ENCODE data around the gene SLC26A8.
"Not testable (repeated sequence)": the region's sequence is repeated elsewhere in the genome, so short reads cannot be mapped to it uniquely, and the experiment has no call there.

SLC26A8 gene

DNA sequence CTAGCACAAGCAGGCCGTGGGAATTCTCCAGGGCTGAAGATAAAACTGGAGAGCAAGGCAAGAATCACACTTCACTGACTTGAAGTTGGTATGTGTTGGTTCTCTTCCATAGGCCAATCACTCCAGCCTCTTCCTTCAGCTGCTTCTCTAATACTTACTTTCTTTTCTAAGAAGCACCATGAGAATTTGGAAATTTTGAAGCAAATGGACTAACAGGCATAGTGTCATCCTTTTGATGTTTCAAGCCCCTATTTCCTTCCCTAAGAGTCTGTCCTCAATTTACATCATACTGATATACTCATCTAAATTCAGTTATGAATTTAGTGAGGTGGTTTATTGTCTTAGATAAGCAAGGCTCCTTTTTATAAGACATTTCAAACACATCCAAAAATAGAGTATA is 24.0 kb downstream of the SLC26A8 start:
- no peak for DNase-seq

DNA sequence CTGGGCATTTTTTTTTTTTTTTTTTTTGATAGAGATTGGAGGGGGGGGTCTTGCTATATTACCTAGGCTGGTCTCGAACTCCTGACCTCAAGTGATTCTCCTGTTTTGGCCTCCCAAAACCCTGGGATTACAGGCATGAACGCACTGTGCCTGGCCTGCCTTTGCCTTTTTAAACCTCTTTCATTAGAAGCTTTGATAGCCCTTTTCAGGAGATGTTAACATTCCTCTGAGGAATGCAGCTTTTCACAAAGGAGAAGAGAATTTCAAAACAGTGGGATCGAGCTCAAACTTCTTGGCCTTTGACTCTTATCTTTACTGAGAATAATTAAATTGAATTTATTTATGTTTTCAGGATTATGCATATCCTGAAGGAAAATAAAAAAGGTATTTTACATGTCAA is 31.3 kb downstream of the SLC26A8 start:
- no peak for DNase-seq

DNA sequence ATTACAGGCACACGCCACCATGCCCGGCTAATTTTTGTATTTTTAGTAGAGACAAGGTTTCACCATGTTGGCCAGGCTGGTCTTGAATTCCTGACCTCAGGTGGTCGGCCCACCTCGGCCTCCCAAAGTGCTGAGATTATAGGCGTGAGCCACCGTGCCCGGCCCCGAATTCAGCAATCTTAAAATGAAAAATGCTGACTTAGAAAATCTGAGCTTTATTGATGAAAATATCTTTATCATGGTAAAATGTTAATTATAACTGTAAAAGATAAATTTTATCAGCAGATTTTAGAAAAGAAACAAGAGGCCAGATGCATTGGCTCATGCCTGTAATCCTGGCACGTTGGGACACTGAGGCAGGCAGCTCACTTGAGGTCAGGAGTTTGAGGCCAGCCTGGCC is 36.4 kb downstream of the SLC26A8 start:
- not testable (repeated sequence) for DNase-seq

DNA sequence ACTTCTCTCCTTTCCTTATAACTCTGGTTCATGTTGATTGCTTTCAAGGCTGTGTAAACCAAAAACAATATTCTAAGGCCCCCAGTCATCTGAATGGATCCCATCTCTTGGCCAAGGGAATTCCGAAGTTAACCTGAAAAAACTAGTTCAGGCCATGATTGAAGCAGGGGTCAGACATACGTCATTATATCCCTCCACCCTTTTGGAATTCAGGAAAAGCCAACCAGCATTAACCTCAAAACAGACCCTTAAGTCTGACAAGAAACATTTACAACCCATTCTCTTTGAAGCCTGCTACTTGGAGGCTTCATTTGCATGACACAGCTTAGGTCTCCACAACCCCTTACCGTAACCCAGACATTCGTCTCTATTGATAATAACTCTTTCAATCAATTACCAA is 39.7 kb downstream of the SLC26A8 start:
- no peak for DNase-seq

DNA sequence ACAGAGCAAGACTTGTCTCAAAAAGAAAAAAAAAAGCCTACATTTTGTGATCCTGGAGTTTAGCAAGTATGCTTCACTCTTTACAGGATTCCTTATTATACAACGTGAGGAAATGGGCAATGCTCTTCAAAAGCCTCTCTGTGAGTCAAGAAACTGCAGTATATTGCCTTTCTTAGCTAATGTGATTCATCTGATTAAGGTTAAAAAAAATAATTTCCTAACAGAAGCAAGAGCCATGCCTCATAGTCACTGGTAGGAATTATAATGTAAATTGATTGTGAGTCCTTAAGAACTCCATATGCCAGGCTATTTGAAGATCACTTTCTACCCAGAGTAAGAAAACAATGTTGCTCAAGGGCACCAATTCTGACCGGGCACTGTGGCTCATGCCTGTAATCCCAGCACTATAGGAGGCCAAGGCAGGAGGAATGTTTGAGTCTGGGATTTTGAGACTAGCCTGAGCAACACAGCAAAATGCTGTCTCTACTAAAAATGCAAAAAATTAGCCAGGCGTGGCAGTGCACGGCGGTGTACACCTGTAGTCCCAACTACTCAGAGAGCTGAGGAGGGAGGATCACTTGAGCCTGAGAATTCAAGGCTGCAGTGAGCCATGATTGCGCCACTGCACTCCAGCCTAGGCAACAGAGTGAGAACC is 43.3 kb downstream of the SLC26A8 start:
- DNase-seq: no peak

DNA sequence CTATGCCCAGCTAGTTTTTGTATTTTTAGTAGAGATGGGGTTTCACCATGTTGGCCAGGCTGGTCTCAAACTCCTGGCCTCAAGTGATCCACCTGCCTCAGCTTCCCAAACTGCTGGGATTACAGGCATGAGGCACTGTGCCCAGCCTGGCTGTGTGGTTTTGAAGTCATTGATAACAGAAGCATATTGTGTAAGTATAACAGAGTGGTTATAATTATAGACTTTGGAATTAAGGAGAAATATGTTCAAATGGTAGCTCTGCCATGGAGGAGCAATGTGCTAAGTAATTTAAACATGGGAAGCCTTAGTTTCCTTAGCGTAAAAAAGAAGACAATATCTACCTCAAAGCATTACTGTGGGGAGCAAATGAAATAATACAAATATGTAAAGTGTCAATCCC is 44.3 kb downstream of the SLC26A8 start:
- not testable (repeated sequence) for DNase-seq

DNA sequence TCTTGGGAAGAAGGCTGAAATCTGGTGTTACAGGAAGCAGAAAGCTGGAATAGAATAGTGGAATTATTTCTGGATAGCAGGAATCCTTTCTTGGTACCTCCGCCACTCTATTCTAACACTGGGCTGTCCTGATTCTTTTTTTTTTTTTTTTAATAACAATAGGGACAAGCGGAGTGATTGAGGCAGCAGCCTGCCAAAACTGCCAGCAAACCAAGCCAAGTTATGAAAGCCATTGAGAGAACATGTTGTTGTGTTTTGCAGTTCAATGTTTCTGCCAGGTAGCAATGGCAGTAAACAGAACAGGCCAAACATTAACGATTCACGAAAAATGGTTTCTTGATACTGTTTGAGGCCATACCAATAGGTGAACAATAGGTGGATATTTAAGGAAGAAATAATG is 47.1 kb downstream of the SLC26A8 start:
- DNase-seq: no peak

DNA sequence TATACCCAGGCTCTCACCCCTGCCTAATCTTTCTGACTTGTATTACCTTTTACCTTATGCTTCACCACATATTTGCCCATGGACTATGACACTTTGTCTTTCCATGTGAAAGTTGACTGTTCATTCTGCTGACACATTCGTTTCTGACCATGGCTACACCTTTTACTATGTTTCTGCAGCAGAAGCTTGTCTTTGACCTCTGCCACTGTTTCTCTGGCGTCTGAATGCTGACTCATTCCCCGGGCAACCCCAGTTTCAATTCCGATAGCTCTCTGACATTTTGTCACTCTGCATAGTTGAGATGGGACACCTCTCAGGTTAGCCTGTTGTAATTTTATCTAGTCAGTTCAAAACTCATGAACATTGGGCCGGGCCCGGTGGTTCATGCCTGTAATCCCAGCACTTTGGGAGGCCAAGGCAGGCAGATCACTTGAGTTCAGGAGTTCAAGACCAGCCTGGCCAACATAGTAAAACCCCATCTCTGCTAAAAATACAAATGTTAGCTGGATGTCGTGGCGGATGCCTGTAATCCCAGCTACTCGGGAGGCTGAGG is 50.7 kb downstream of the SLC26A8 start:
- no peak for DNase-seq

DNA sequence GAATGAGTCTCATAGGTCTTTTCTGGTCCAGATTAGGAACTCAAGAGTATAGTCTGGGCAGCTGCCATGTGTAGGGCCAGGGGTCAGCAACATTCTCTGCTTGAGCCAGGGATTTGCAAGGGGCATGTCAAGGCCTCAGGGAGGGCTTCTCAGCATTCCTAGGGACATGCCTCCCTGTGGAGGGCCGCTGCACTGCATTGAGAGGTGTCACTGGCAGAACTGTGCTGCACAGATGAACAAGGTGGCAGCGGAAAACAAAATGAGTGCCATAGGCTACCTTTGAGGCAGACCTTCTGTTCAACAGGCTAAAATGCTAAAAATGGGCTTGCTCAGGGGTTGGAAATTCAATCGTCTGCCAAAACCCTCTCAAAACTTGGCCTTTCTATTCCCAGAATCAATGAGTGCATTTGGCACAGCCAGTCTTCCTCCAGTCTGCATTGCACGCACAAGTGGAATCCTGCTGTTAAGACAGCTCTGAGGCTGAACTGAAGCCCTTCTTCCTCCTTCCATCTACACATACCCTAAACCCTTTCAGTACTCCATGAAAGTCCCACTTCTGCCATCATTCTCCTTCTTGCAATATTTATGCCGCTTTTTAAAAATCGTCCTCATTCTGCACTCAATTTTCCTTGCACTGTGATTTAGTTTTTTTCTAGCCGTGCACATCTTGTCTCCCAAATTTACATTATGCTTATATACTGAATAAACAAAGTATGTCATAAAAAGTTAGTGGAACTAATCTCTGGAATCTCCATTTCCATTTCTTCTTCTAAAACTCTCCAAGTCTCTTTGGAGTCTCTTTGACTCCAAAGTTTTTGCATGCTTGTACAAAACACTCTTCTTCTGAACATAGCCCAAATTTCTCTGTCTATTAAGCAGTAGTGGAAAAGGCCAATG is 51.7 kb downstream of the SLC26A8 start:
- DNase-seq: no peak

DNA sequence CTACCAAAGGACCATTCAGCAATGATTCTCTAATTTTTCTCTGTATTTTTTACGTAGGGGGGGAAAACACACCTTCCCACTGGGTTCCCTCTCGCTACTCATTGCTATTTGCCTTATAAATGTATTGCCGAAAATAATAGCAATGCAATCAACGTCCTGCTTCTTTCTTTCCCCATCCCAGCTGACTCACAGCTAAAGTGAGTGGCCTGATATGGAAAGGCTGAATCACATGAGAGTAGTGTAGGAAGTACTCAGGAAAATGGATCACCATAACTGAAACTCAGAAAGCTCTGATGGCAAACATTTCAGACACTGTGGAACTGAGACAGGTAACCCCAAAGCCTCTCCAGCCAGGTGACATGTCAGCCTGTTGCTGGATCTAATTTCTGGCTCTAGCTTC is 54.3 kb downstream of the SLC26A8 start:
- DNase-seq: no peak

DNA sequence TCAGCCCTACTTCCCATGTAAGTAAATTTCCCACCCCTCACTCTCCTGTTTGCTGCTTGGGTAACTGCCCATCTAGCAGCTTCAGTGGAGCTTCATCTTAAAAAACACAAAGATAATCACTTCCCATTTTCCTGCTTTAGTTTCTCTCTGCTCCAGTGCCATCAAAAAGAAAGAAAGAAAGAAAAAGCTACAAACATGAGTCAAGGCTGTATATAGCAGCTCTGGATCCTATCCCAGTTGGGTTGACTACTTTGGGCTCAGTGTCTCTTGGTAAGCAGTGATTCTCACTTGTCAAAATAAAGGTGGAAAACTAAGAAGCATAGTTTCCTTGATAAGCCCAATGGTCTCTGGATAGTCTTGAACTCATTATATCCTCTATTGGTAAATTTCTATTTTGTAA is 54.8 kb downstream of the SLC26A8 start:
- DNase-seq: no peak

DNA sequence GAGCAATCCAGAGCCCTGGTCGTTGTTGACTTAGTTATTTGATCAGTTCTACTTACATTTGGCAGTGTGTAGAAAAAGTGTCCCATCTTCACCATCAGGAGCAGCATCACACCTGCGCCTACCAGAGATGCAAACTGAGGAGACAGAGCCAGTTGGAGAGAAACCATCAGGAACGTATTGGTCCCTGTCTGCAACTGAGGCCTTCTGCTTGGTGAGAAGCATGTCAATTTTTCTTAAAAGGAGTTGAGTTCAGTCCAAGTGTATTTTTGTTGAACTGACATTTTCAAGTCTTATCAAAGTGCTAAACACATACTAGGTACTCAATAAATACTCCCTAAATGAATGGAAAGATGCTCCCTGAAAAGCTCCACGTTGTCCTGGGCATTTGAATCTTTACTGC is 55.6 kb downstream of the SLC26A8 start:
- no peak for DNase-seq

DNA sequence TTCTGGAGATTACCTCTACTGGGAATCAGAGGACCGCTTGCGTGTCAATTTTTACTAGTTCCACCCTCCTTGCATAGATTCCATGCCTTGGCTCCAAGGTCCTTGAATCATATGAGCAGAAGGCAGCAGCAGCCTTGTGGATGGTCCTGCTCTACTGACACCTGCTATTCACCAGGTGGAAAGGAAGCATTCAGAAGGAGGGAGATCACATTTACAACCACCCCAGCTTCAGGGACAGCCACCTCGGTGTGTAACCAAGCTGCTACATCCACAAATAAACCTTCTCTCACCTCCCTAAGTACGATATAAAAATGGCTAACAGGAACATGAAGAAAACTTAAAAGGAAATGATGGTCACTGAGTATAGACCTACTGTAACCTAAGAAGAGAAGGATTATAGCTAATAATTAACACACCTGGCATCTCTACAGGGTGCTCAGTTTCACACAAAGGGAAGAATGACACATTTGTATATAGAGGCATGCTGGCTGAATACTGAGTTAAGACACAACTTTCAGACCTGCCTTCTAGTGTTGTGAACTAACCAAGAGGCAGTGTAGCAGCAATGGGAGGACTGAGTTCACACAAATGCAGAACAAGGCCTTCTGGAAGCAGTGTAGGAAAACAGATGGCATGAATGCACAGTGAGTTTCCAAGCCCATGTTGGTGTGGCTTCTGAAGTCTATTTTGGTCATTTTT is 57.2 kb downstream of the SLC26A8 start:
- DNase-seq: no peak

DNA sequence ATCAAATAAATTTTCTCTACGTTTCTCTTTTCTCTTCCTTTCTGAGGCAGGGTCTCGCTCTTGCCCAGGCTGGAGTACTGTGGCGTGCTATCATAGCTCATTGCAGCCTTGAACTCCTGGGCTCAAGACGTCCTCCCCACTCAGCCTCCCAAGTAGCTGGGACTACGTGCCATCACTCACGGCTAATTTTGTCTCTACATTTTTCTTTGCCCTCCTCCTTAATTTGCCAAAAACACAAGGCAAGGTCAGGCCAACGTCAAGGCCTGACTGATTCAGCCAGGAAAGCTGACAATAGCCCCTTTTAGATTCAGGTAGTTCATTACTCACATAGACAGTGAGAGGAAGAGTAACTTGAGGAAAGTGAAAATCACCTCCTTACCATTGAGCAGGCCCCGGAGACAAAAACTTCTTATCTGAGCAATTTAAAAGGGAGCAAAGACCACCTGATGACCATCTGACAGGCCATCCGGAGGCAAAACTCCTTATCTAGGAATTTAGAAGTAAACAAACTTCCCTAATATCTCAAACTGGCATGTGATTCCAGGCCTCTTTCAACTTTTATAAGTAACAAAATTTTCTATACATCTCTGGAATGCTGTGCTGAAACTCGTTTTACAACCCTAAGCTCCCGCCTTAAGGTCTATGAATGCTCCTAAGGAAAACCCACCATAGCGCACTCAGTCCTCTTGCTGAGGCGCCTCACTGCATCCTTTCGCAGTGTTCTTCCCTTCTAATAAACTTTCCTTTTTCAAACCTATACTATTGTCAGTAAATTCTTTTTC is 61.5 kb downstream of the SLC26A8 start:
- DNase-seq: no peak

DNA sequence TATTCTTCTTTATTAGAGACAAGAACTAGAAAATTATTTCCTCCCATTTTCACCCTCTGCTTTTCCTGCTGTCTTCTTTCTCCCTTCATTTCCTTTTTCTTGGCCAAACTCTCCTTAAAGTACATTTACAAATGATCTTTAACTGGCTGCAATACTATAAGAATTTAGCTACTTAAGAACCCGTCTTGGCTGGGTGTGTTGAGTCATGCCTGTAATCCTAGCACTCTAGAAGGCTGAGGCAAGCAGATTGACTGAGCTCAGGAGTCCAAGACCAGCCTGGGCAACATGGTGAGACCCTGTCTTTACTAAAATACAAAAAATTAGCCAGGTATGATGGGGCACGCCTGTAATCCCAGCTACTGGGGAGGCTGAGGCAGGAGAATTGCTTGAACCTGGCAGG is 64.3 kb downstream of the SLC26A8 start:
- DNase-seq: no peak

DNA sequence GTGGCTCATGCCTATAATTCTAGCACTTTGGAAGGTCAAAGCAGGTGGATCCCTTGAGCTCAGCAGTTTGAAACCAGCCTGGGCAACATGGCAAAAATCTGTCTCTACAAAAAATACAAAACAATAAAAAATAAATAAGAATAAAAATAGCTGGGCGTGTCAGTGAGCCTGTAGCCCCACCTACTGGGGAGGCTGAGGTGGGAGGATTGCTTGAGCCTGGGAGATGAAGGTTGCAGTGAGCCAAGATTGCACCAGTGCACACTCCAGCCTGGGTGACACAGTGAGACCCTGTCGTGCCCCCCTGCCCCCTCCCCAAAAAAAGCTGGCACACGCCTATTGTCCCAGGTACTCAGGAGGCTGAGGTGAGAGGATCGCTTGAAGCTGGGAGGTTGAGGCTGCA is 68.5 kb downstream of the SLC26A8 start:
- DNase-seq: peak in 1 of 2 donors; percentile 5

DNA sequence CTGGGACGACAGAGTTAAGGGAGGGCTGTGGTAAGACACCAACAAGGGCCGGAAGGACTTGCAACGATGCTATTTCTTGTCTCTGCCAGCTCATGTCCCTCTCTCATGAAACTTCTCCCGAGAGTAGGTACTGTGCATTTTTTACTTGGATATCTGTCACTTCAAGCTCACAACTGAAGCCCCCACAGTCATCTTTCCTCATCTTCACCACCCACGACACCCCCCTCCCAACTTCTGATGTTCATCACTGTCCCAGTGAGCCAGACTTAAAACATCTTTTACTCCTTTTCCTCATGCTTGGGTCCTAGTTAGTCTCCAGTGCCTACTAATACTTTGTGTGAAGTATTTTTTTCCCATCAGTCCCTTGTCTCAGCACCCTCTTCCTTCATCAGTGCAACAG is 68.9 kb downstream of the SLC26A8 start:
- no peak for DNase-seq

DNA sequence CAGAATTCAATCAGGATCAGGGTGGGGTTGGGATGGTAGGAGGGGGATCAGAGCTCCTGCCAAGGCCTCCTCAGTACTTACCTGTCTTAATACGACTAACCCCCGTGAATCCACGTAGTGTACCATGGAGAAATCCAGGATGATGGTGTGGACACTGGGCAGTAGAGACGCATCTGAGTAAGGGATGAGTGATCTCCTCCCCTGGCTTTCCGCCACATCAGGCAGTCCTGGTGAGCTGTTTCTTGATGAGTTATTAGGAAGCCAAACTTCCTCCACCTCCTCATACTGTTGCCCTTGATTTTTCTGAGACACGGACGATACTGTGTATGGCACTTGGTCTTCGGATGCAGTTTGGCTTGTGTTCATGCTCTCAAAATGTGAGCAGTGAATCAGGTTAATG is 69.4 kb downstream of the SLC26A8 start:
- DNase-seq: no peak

DNA sequence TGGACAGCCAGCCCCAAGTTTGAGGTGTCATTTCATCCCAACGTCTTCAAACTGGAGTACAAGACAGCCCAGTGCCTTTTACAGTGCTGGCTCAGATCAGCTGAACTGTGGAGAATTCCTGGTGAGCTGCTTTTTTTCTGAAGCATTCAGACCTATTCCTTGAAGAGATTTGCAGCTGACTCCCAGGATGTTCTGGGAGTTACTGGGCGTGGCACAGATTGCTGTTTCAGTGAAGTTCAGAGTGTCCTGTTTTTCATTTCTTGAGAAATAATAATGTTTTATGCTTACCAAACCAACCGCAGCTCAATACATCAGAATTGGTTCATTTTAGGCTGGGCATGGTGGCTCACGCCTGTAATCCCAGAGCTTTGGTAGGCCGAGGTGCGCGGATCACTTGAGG is 70.1 kb downstream of the SLC26A8 start:
- DNase-seq: no peak

DNA sequence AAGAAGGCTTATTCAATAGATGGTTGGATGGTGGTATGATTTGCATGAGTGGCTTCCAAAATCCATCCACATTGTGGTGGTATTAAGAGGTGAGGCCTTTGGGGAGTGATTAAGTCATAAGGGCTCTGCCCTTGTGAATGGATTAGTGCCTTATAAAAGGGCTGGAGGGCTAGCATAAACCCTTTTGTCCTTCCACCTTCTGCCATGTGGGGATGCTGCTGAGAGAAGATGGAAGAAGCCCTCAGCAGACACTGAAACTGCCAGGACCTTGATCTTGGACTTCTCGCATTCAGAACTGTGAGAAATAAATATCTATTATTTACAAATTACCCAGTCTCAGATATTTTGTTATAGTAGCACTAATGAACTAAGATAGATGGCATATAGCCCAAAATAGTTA is 75.7 kb downstream of the SLC26A8 start:
- no peak for DNase-seq

DNA sequence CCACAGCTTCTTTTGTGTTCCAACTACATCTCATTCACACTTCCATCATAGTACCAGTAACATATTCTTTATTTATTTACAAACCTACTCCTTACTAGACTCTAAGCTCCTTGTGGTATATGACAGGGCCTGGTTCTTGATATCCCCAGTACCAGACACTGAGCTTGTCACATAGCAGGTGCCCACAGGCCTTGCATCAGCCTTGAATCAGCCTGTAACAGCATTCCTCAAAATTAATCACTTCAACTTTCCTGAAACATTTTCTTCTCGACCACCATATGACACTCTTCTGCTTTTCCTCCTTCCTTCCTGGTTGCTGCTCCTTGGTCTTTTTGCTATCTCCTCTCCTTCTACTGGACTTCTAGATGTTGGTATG is 78.8 kb downstream of the SLC26A8 start:
- DNase-seq: no peak

DNA sequence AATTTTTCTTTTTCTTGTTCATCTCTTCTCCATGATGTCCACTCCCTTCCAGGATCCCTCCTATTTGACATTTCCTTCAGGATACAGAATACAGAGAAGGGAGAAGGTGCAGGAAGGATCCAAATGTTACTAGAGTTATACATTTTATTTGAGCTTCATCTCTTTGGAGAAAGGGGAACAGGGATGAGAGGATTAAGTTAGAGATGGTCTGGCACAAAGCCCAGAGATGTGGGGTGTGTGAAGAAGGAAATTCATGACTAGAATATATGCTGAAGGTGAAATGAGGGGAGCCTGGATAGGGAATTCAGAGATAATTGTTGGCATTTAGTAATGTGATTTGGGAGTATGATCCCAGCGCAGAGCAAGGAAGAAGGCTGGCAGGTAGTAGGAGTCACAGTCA is 81.1 kb downstream of the SLC26A8 start:
- no peak for DNase-seq

DNA sequence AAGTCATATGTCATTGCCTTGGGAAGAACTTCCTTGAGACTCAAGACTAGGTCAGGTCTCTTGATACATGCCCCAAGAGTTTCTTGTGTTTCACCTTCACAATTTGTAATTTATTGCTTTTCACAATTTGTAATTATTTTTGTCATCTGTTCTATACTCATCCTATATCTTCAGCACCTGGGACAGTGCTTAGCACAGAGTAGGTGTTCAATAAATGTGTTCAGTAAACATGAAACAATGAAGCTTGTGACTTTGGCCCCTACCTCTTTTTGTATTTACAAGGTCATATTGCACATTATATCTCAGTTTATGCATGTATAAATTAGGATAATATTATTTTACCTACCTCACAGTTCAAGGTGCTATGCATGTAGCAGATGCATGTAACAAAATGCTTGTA is 82.1 kb downstream of the SLC26A8 start:
- DNase-seq: no peak

All from activated CD4-positive, alpha-beta T cell treated with anti-CD3 and anti-CD28 coated beads for 4 hours (primary cell).